HG03575 (cell line): Measurements from ENCODE around the gene CTAGE4.
"Not testable (repeated sequence)": the region's sequence is repeated elsewhere in the genome, so short reads cannot be mapped to it uniquely, and the experiment has no call there.

ENCODE experiments used
- ATAC-seq: cut with Tn5 transposase; IDR thresholded peaks from one replicate; pipeline ENCODE4 v1.9.1; 2021; ENCODE audit not compliant: unreplicated experiment, insufficient number of reproducible peaks, low FRiP score; ENCODE audit errors: extremely low read depth

CTAGE4 gene

GRCh38 chr7:144203086-144203485 lies 19.8 kb downstream of the CTAGE4 start:
- ATAC-seq: not testable (repeated sequence)

DNA sequence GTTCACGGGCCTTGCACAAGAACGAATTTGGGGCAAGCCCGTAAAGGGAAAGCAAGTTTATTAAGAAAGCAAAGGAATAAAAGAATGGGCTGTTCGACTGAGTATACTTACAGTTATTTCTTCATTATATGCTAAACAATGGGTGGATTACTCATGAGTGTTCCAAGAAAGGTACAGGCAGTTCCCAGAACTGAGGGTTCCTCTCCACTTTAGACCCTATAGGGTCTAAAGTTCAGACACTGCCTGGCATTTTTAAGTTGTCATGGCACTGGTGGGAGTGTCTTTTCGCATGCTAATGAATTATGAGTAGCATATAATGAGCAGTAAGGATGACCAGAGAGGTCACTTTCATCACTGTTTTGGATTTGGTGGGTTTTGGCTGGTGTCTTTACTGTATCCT lies 22.0 kb downstream of the CTAGE4 start:
- not testable (repeated sequence) for ATAC-seq

- not testable (repeated sequence) for ATAC-seq
These were observed 33.9 kb downstream of the CTAGE4 start for GRCh38 chr7:144217200-144217599.

- not testable (repeated sequence) for ATAC-seq
These were observed 35.3 kb downstream of the CTAGE4 start for GRCh38 chr7:144218581-144218980.

DNA sequence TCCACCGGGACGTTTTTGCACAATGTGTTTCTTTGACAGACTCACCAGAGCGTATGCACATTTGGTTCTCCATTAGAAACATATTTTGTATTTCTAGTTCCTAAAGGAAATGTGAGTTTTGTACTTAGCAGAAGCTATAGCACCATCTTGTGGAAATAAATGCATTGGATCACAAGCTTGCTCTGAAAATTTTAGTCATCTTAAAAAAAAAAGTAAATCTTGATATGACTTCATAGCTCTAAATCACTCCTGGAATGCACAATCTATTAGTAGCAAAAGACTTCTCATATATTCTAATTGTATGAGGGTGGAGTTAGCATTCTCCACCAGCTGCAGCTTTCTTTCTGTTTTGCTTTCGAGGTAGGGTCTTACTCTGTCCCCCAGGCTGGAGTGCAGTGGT lies 35.9 kb downstream of the CTAGE4 start:
- ATAC-seq: not testable (repeated sequence)

DNA sequence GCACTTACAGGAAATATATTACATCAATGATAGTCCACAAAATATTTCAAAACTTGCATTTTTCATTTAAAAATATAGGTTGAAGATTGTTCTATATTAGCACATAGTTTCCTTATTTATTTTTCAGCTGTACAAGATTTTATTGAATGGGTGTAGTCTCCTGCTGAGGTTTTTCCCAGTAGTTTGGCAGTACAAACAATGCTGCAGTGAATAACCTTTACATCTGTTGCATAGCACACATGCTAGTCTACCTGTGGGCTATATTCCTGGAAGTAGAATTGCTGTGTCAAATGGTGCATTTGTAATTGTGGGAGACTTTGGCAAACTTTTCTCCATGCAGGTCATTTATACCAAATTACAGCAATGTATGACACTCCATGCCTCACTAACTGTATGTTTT lies 37.3 kb downstream of the CTAGE4 start:
- ATAC-seq: not testable (repeated sequence)

- not testable (repeated sequence) for ATAC-seq
These were observed 40.4 kb downstream of the CTAGE4 start for GRCh38 chr7:144223675-144224074.

- not testable (repeated sequence) for ATAC-seq
These were observed 43.6 kb downstream of the CTAGE4 start for GRCh38 chr7:144226866-144227265.

GRCh38 chr7:144228810-144229209 lies 45.5 kb downstream of the CTAGE4 start:
- ATAC-seq: not testable (repeated sequence)

GRCh38 chr7:144231027-144231426 lies 47.8 kb downstream of the CTAGE4 start:
- not testable (repeated sequence) for ATAC-seq

GRCh38 chr7:144233039-144233438 lies 49.8 kb downstream of the CTAGE4 start:
- not testable (repeated sequence) for ATAC-seq
